Activated naive CD8-positive, alpha-beta T cell treated with anti-CD3 and anti-CD28 coated beads, Interleukin-2, amount 10 ng/mL, durations not matched to agents 7 days and 5 days (primary cell): ENCODE data around the gene TANK. TPM values are rescaled to one million over a fixed set of nuclear protein-coding genes. Genes with fewer than 3 reads are reported as not detected.

Experiments
- ATAC-seq: fragments of 150-1000 bp; cut with Tn5 transposase; one replicate; pipeline ENCODE4 v1.10.0; 2021; ENCODE audit warnings: low read depth, moderate library complexity
- POLR2A ChIA-PET: fragments of 350-600 bp; sonication (Branson Sonifier 250); formaldehyde crosslinking; loops from one replicate; lab custom pipeline; 2021; ENCODE audit warnings: antibody characterized with exemption; lab: Charles Lee
- DNase-seq: peaks from one replicate; pipeline ENCODE4 v3.0.0; 2021
- H3K27ac Mint-ChIP-seq: one replicate; pipeline ENCODE4 v1.8.0; 2022; ENCODE audit warnings: mild to moderate bottlenecking, mixed read lengths
- H3K27me3 Mint-ChIP-seq: one replicate; pipeline ENCODE4 v1.8.0; 2022; ENCODE audit warnings: mild to moderate bottlenecking, moderate library complexity, mixed read lengths
- H3K36me3 Mint-ChIP-seq: one replicate; pipeline ENCODE4 v1.8.0; 2021; ENCODE audit warnings: mild to moderate bottlenecking, mixed read lengths
- H3K4me1 Mint-ChIP-seq: one replicate; pipeline ENCODE4 v1.8.0; 2021; ENCODE audit warnings: mixed read lengths
- H3K4me3 Mint-ChIP-seq: one replicate; pipeline ENCODE4 v1.8.0; 2022; ENCODE audit warnings: mild to moderate bottlenecking, moderate library complexity, mixed read lengths
- H3K9me3 Mint-ChIP-seq: one replicate; pipeline ENCODE4 v1.8.0; 2021; ENCODE audit warnings: mixed read lengths
- total RNA-seq, 2 experiments: library from RNA; stranded (reverse); gene quantifications; one replicate each; pipeline ENCODE4 v1.2.3, GENCODE V29; 2021

The TANK gene
- total RNA-seq, 2 experiments from 2014 or later, result 76.9 to 77.6 TPM

GRCh38 chr2:161138429-161138828, 21.8 kb upstream of the TANK start:
- no peaks in the 10 kb centered on the region for H3K27me3 Mint-ChIP-seq
- DNase-seq (no peak), ATAC-seq (no peak)
- peaks cover 24% of the 10 kb centered on the region for H3K36me3 Mint-ChIP-seq
- POLR2A ChIA-PET, result interaction anchor here (0.7 to 1.4 kb wide), 2 partner anchors 22 to 23 kb away, joined by 3 to 4 read pairs; partner anchors contain the start of gene TANK
- H3K27ac Mint-ChIP-seq, result peak overlapping the region; percentile 63
- H3K4me1 Mint-ChIP-seq, result peaks cover 49% of the 10 kb centered on the region
- peaks cover 12% of the 10 kb centered on the region for H3K9me3 Mint-ChIP-seq
- H3K4me3 Mint-ChIP-seq, result peak overlapping the region; percentile 84

GRCh38 chr2:161139098-161139987, 20.9 kb upstream of the TANK start:
- Mint-ChIP-seq H3K27me3 (no peaks in the 10 kb centered on the region), H3K36me3 (peaks cover 30% of the 10 kb centered on the region), H3K4me1 (peaks cover 49% of the 10 kb centered on the region), H3K4me3 (peak overlapping the region; percentile 84), H3K9me3 (peaks cover 17% of the 10 kb centered on the region), H3K27ac (no peak overlapping the region)
- POLR2A ChIA-PET, result interaction anchor here (1.4 kb wide), 1 partner anchor 22 kb away, joined by 4 read pairs; no protein-coding TSS in a partner anchor
- ATAC-seq, result peak; percentile 30
- no peak for DNase-seq

GRCh38 chr2:161141033-161141432, 19.2 kb upstream of the TANK start:
- ATAC-seq, result no peak
- Mint-ChIP-seq H3K4me3 (peak overlapping the region; percentile 32), H3K27ac (no peak overlapping the region), H3K36me3 (peaks cover 44% of the 10 kb centered on the region), H3K9me3 (peaks cover 28% of the 10 kb centered on the region), H3K4me1 (peaks cover 47% of the 10 kb centered on the region), H3K27me3 (no peaks in the 10 kb centered on the region)
- no peak for DNase-seq
- POLR2A ChIA-PET, result no interaction called here

- DNase-seq (no peak), ATAC-seq (no peak)
- POLR2A ChIA-PET, result no interaction called here
- Mint-ChIP-seq H3K9me3 (peaks cover 46% of the 10 kb centered on the region), H3K27ac (no peak overlapping the region), H3K27me3 (no peaks in the 10 kb centered on the region), H3K36me3 (peaks cover 83% of the 10 kb centered on the region), H3K4me1 (peaks cover 20% of the 10 kb centered on the region), H3K4me3 (no peak overlapping the region)
These were observed 13.9 kb upstream of the TANK start for GRCh38 chr2:161146209-161146775.

GRCh38 chr2:161146996-161147395, 13.2 kb upstream of the TANK start:
- POLR2A ChIA-PET, result no interaction called here
- DNase-seq, result no peak
- Mint-ChIP-seq H3K4me1 (peaks cover 14% of the 10 kb centered on the region), H3K36me3 (peaks cover 82% of the 10 kb centered on the region), H3K27me3 (no peaks in the 10 kb centered on the region), H3K9me3 (peaks cover 47% of the 10 kb centered on the region), H3K4me3 (no peak overlapping the region), H3K27ac (no peak overlapping the region)
- ATAC-seq, result no peak

- DNase-seq (no peak), ATAC-seq (no peak)
- H3K27me3 Mint-ChIP-seq, result no peaks in the 10 kb centered on the region
- peaks cover 49% of the 10 kb centered on the region for H3K9me3 Mint-ChIP-seq
- POLR2A ChIA-PET, result no interaction called here
- H3K4me3 Mint-ChIP-seq, result no peak overlapping the region
- H3K4me1 Mint-ChIP-seq, result peaks cover 11% of the 10 kb centered on the region
- H3K27ac Mint-ChIP-seq, result no peak overlapping the region
- H3K36me3 Mint-ChIP-seq, result peaks cover 80% of the 10 kb centered on the region
These were observed 12.4 kb upstream of the TANK start for GRCh38 chr2:161147856-161148255.

- Mint-ChIP-seq H3K27me3 (no peaks in the 10 kb centered on the region), H3K36me3 (peaks cover 69% of the 10 kb centered on the region), H3K27ac (no peak overlapping the region), H3K9me3 (peaks cover 34% of the 10 kb centered on the region), H3K4me3 (no peak overlapping the region), H3K4me1 (peaks cover 14% of the 10 kb centered on the region)
- POLR2A ChIA-PET, result no interaction called here
- ATAC-seq (no peak), DNase-seq (no peak)
These were observed 9.5 kb upstream of the TANK start for GRCh38 chr2:161150704-161151103.

- POLR2A ChIA-PET, result no interaction called here
These were observed 7.9 kb upstream of the TANK start for GRCh38 chr2:161152302-161152701.

GRCh38 chr2:161158882-161159281, 1.3 kb upstream of the TANK start:
- Mint-ChIP-seq H3K27ac (no peak overlapping the region), H3K27me3 (no peaks in the 10 kb centered on the region), H3K9me3 (peaks cover 8% of the 10 kb centered on the region), H3K4me3 (no peak overlapping the region), H3K36me3 (peaks cover 41% of the 10 kb centered on the region), H3K4me1 (peaks cover 27% of the 10 kb centered on the region)
- POLR2A ChIA-PET, result no interaction called here
- DNase-seq (no peak), ATAC-seq (no peak)

More at GRCh38 chr2:161152302-161152701, 7.9 kb upstream of the TANK start:
- ATAC-seq, result no peak
- Mint-ChIP-seq H3K27me3 (no peaks in the 10 kb centered on the region), H3K36me3 (peaks cover 74% of the 10 kb centered on the region), H3K9me3 (peaks cover 33% of the 10 kb centered on the region), H3K4me1 (peaks cover 11% of the 10 kb centered on the region), H3K27ac (no peak overlapping the region), H3K4me3 (no peak overlapping the region)
- DNase-seq, result no peak

- POLR2A ChIA-PET, result interaction anchor here (0.6 to 1.4 kb wide), 4 partner anchors 21 to 96 kb away, joined by 3 to 4 read pairs (median 3); no protein-coding TSS in a partner anchor
- ATAC-seq (no peak), DNase-seq (no peak)
- H3K4me3 Mint-ChIP-seq, result peak overlapping the region; percentile 94
- H3K27me3 Mint-ChIP-seq, result no peaks in the 10 kb centered on the region
- peak overlapping the region; percentile 100 for H3K27ac Mint-ChIP-seq
- H3K9me3 Mint-ChIP-seq, result peaks cover 5% of the 10 kb centered on the region
- H3K4me1 Mint-ChIP-seq, result peaks cover 26% of the 10 kb centered on the region
- H3K36me3 Mint-ChIP-seq, result peaks cover 39% of the 10 kb centered on the region
These were observed 587 bp upstream of the TANK start for GRCh38 chr2:161159456-161160225.

GRCh38 chr2:161161074-161161706, 962 bp downstream of the TANK start:
- no peak for DNase-seq
- peaks cover 31% of the 10 kb centered on the region for H3K36me3 Mint-ChIP-seq
- H3K4me1 Mint-ChIP-seq, result peaks cover 35% of the 10 kb centered on the region
- no peaks in the 10 kb centered on the region for H3K27me3 Mint-ChIP-seq
- H3K9me3 Mint-ChIP-seq, result peaks cover 4% of the 10 kb centered on the region
- peak overlapping the region; percentile 100 for H3K27ac Mint-ChIP-seq
- peak; percentile 53 for ATAC-seq
- POLR2A ChIA-PET, result interaction anchor here (0.7 to 1.4 kb wide), 2 partner anchors 12 to 23 kb away, joined by 4 to 5 read pairs; no protein-coding TSS in a partner anchor
- peak overlapping the region; percentile 94 for H3K4me3 Mint-ChIP-seq

GRCh38 chr2:161163440-161163839, 3.2 kb downstream of the TANK start:
- Mint-ChIP-seq H3K27ac (peak overlapping the region; percentile 73), H3K4me1 (peaks cover 47% of the 10 kb centered on the region), H3K9me3 (peaks cover 6% of the 10 kb centered on the region), H3K4me3 (peak overlapping the region; percentile 72), H3K36me3 (peaks cover 38% of the 10 kb centered on the region), H3K27me3 (no peaks in the 10 kb centered on the region)
- POLR2A ChIA-PET, result no interaction called here
- ATAC-seq (no peak), DNase-seq (no peak)
